Gastrocnemius medialis (tissue), 4 donors: Measurements from ENCODE around the gene DEPDC7. TPM values are rescaled to one million over a fixed set of nuclear protein-coding genes. Genes with fewer than 3 reads are reported as not detected.
"Not testable (repeated sequence)": the region's sequence is repeated elsewhere in the genome, so short reads cannot be mapped to it uniquely, and the experiment has no call there.

Source experiments
- ATAC-seq, 2 donors: fragments of 150-250 bp; one replicate each; pipeline ENCODE4 v1.9.1; 2016
- DNase-seq, 2 donors: peaks; one replicate each; pipeline ENCODE4 v3.0.0-alpha.2; 2019
- H3K27ac ChIP-seq, 4 donors: fragments of 200-600 bp; sonication (generic); 1 replicate in 1 of 4; 2 replicates in 3 of 4; pipeline ENCODE4 v1.5.1; 2016 to 2018; ENCODE audit warnings: mild to moderate bottlenecking in 2 of 4, moderate library complexity in 1 of 4
- H3K27me3 ChIP-seq, 3 donors: fragments of 200-600 bp; sonication (generic) in 2 of 3; 1 replicate in 1 of 3; 2 replicates in 2 of 3; pipeline versions ENCODE4 v1.5.1 to v1.6.0; 2016 to 2019; ENCODE audit warnings: mild to moderate bottlenecking in 1 of 3, moderate library complexity in 1 of 3
- H3K36me3 ChIP-seq, 2 donors: fragments of 200-600 bp; sonication (generic) in 1 of 2; one replicate each; pipeline ENCODE4 v1.5.1; 2017 to 2018
- H3K4me1 ChIP-seq, 2 donors: fragments of 200-600 bp; sonication (generic) in 1 of 2; one replicate each; pipeline ENCODE4 v1.5.1; 2016 to 2017; ENCODE audit warnings: mild to moderate bottlenecking in 2 of 2
- H3K4me3 ChIP-seq, 4 donors: fragments of 200-600 bp; sonication (generic) in 3 of 4; 1 replicate in 1 of 4; 2 replicates in 3 of 4; pipeline ENCODE4 v1.5.1; 2016 to 2019; ENCODE audit warnings: mild to moderate bottlenecking in 2 of 4
- H3K9me3 ChIP-seq, 3 donors: fragments of 200-600 bp; sonication (generic) in 2 of 3; 1 replicate in 1 of 3; 2 replicates in 2 of 3; pipeline ENCODE4 v1.5.1; 2016 to 2019
- POLR2A ChIP-seq, 2 donors: fragments of 450-650 bp; IDR thresholded peaks; one replicate each; pipeline ENCODE4 v1.6.1; 2017; ENCODE audit warnings: antibody characterized with exemption in 2 of 2, mild to moderate bottlenecking in 2 of 2, moderate library complexity in 2 of 2
- in situ Hi-C, 4 donors: fragments of 200-750 bp; cut with MboI; loops; one replicate each; pipeline versions ENCODE4 v1.15.0 to v1.8.0; 2017; ENCODE audit warnings: low sequenced_read_pairs in 4 of 4
- intact Hi-C: fragments of 100-400 bp; cut with DNase I; formaldehyde crosslinking; loops from one replicate; pipeline ENCODE4 v1.15.1; 2023; ENCODE audit warnings: low total_unique reads
- total RNA-seq, 4 donors: library from RNA; depleted of rRNA; stranded (reverse); fragments of >200 nt; gene quantifications; one replicate each; pipeline versions ENCODE4 v1.1.0 to v1.2.3, GENCODE V29; 2016
- TF ChIP-seq, protein P1 (sequence below), 5 experiments: fragments of 450-650 bp in 3 of 5; fragments of 200-600 bp in 2 of 5; sonication (generic) in 2 of 5; IDR thresholded peaks in 4 of 5; conservative IDR thresholded peaks in 1 of 5; 1 replicate in 4 of 5; 2 replicates in 1 of 5; pipeline ENCODE4 v1.5.1; 2016 to 2019; ENCODE audit warnings: antibody characterized with exemption in 5 of 5, mild to moderate bottlenecking in 3 of 5, moderate library complexity in 3 of 5

Gene DEPDC7
- total RNA-seq, 4 donors from 2014 or later: 2.0 to 5.8 (median 2.8) TPM

DNA sequence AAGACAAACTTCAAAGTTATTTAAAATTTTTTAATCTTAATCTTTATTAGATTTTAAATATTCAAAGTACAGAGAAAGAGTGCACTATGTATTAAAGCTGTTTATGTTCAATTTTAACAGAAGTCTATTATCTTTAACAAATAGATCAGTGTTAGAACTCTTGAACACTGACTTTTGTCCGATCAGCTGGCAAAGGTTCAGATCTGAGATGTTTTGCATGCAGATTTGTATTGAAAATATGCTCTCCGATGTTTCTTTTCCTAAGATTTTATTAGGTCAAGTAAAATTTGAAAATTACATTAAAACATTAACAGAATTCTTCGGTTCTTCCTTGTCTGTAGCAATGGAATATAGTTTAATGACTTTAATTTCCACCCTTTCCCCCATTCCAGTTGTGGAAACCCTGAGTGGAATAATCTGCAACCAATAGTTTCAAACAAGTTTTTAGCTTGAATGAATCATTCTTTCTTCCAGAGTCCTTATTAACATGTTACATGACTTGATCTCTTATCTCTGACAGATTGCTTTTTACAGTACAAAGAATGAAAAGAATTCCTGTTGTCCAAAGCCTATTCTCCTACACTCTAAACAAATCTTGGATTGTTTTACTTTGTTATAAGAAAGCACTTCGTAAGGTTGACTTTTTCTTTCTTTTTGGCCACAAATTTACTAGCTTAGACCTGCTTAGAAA, 12.3 kb downstream of the DEPDC7 start:
- Histone ChIP-seq H3K27me3 (no peaks in the 10 kb centered on the region), H3K9me3 (no peaks in the 10 kb centered on the region), H3K4me3 (no peak overlapping the region), H3K36me3 (peaks cover 0 to 13% of the 10 kb centered on the region in 2 donors), H3K4me1 (no peaks in the 10 kb centered on the region), H3K27ac (no peak overlapping the region)
- in situ Hi-C loops: loop anchor here in 1 of 4 donors (25.0 kb wide), 1 partner anchor 441 kb away; the partner anchor contains the start of gene EIF3M
- TF ChIP-seq, protein P1, sequence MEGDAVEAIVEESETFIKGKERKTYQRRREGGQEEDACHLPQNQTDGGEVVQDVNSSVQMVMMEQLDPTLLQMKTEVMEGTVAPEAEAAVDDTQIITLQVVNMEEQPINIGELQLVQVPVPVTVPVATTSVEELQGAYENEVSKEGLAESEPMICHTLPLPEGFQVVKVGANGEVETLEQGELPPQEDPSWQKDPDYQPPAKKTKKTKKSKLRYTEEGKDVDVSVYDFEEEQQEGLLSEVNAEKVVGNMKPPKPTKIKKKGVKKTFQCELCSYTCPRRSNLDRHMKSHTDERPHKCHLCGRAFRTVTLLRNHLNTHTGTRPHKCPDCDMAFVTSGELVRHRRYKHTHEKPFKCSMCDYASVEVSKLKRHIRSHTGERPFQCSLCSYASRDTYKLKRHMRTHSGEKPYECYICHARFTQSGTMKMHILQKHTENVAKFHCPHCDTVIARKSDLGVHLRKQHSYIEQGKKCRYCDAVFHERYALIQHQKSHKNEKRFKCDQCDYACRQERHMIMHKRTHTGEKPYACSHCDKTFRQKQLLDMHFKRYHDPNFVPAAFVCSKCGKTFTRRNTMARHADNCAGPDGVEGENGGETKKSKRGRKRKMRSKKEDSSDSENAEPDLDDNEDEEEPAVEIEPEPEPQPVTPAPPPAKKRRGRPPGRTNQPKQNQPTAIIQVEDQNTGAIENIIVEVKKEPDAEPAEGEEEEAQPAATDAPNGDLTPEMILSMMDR (IDR thresholded peaks at IDR 0.05 in 4 of 5, conservative IDR thresholded peaks at IDR 0.05 in 1 of 5): no peak
- no peak for TF ChIP-seq POLR2A (IDR thresholded peaks at IDR 0.05)
- intact Hi-C loops: no loop called here
- no peak for ATAC-seq
- DNase-seq: no peak

DNA sequence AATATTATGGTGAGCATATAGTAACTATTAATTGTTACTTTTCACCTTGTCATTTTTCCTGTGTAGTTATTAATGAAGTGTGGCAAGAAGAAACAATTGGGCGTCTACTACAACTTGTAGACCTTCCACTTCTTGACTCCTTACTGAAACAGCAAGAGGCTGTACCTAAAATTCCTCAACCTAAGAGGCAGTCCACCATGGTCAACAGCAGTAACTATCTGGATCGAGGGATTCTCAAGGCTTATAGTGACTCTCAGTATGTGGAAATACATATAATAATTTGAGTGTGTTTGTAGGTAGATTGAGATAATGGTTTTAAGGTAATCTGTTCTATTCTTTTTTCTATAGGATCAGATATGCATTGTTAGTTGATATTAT, 12.8 kb downstream of the DEPDC7 start:
- Histone ChIP-seq H3K27ac (no peak overlapping the region), H3K27me3 (no peaks in the 10 kb centered on the region), H3K4me1 (no peaks in the 10 kb centered on the region), H3K9me3 (no peaks in the 10 kb centered on the region), H3K4me3 (no peak overlapping the region), H3K36me3 (peaks cover 0 to 13% of the 10 kb centered on the region in 2 donors)
- no peak for ATAC-seq
- DNase-seq: no peak
- intact Hi-C loops (no loop called here), in situ Hi-C loops (loop anchor here in 1 of 4 donors (25.0 kb wide), 1 partner anchor 441 kb away; the partner anchor contains the start of gene EIF3M)
- no peak for TF ChIP-seq POLR2A (IDR thresholded peaks at IDR 0.05)
- TF ChIP-seq, protein P1 (IDR thresholded peaks at IDR 0.05 in 4 of 5, conservative IDR thresholded peaks at IDR 0.05 in 1 of 5): no peak

DNA sequence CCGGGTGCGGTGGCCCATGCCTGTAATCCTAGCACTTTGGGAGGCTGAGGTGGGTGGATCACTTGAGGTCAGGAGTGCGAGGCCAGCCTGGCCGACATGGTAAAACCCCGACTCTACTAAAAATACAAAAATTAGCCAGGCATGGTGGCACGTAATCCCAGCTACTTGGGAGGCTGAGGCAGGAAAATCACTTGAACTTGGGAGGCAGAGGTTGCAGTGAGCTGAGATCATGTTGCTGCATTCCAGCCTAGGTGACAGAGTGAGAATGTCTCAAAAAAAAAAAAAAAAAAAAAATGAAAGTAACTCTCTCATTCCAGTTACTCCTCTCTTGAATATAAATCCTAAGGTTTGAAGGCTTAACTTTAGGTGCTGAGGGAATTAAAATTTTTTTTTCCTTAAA, 13.5 kb downstream of the DEPDC7 start:
- DNase-seq, H3K4me3 ChIP-seq, H3K4me1 ChIP-seq, H3K9me3 ChIP-seq, ATAC-seq, H3K27me3 ChIP-seq, intact Hi-C loops, H3K27ac ChIP-seq: not testable (repeated sequence)
- in situ Hi-C loops: loop anchor here in 1 of 4 donors (25.0 kb wide), 1 partner anchor 442 kb away; the partner anchor contains the start of gene EIF3M
- peaks cover 0 to 13% of the 10 kb centered on the region in 2 donors for H3K36me3 ChIP-seq

DNA sequence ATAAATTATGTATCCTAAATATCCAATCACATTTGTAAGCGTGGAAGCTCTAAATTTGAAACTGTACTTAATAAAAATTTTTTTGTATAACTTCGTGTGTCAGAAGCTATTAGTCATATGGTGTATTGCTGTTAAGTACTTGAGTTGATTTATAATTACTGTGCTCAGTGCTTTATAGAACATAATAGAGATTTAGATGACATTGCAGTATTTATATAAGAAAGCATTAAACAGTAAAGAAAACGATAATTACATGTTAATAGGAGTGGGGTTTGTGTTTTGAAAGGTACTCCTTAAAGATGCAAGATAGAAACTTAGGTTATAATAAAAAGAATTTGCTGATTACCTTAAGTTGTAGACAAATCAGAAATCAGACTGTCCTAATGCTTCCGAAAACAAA, 17.8 kb downstream of the DEPDC7 start:
- peaks cover 0 to 1% of the 10 kb centered on the region in 2 donors for H3K4me1 ChIP-seq
- H3K27ac ChIP-seq: no peak overlapping the region
- ATAC-seq: no peak
- no peak for TF ChIP-seq POLR2A (IDR thresholded peaks at IDR 0.05)
- in situ Hi-C loops (loop anchor here in 2 of 4 donors (10.0 to 25.0 kb wide), 2 partner anchors 139 to 446 kb away; partner anchors contain the start of genes EIF3M (in 1 of the 2) and QSER1 (in 1 of the 2)), intact Hi-C loops (no loop called here)
- peaks cover 0 to 13% of the 10 kb centered on the region in 2 donors for H3K36me3 ChIP-seq
- no peaks in the 10 kb centered on the region for H3K27me3 ChIP-seq
- H3K9me3 ChIP-seq: no peaks in the 10 kb centered on the region
- no peak overlapping the region for H3K4me3 ChIP-seq
- no peak for DNase-seq

DNA sequence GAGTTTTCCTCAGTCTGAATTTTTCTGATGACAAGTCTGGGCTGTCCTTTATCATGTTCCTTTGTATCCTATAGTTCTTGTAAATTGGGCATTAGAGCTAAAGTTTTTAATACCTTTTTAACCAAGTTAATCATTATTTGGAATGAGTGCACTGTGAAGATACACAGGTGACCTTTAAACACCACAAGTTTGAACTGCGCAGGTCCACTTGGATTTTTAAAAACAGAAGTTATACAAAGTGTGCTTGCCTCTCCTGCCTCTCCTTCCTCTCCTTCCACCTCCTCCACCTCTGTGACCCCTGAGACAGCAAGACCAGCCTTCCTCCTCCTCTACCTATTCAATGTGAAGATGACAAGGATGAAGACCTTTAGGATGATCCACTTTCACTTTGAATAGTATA, 19.3 kb downstream of the DEPDC7 start:
- no peak for DNase-seq
- H3K4me1 ChIP-seq: peaks cover under 1 to 6% of the 10 kb centered on the region in 2 donors
- intact Hi-C loops (no loop called here), in situ Hi-C loops (loop anchor here in 2 of 4 donors (10.0 to 25.0 kb wide), 2 partner anchors 140 to 448 kb away; partner anchors contain the start of genes EIF3M (in 1 of the 2) and QSER1 (in 1 of the 2))
- no peak overlapping the region for H3K4me3 ChIP-seq
- H3K27ac ChIP-seq: no peak overlapping the region
- TF ChIP-seq POLR2A (IDR thresholded peaks at IDR 0.05): no peak
- TF ChIP-seq, protein P1 (IDR thresholded peaks at IDR 0.05 in 4 of 5, conservative IDR thresholded peaks at IDR 0.05 in 1 of 5): no peak
- H3K9me3 ChIP-seq: no peaks in the 10 kb centered on the region
- no peaks in the 10 kb centered on the region for H3K27me3 ChIP-seq
- peaks cover 0 to 13% of the 10 kb centered on the region in 2 donors for H3K36me3 ChIP-seq
- ATAC-seq: no peak
